Mesenchymal stem cell (in vitro differentiated cells and primary cell): ENCODE results near the gene SHF.
A peak's percentile ranks its signal among the peaks of the same experiment; 100 is the strongest.

ENCODE experiments used
- DNase-seq: peaks from one replicate; pipeline ENCODE4 v3.0.0-alpha.2; 2013
- H2AFZ ChIP-seq: one replicate; pipeline ENCODE4 v1.6.1; 2013; ENCODE audit warnings: low read depth, mild to moderate bottlenecking, control low read depth, inconsistent platforms, low read length, moderate library complexity
- H2AK5ac ChIP-seq: 2 replicates; pipeline ENCODE4 v1.6.1; 2013; ENCODE audit warnings: low read length, moderate library complexity, mild to moderate bottlenecking, inconsistent platforms; ENCODE audit not compliant: severe bottlenecking
- H2BK120ac ChIP-seq: one replicate; pipeline ENCODE4 v1.6.1; 2013; ENCODE audit warnings: low read depth, mild to moderate bottlenecking, inconsistent platforms, low read length, moderate library complexity
- H2BK12ac ChIP-seq, 2 experiments: one replicate each; pipeline ENCODE4 v1.6.1; 2013; ENCODE audit warnings: inconsistent platforms in 2 of 2, low read length in 2 of 2, mild to moderate bottlenecking in 2 of 2, moderate library complexity in 2 of 2, control low read depth in 1 of 2
- H2BK15ac ChIP-seq: one replicate; pipeline ENCODE4 v1.6.1; 2013; ENCODE audit warnings: mild to moderate bottlenecking, low read depth, inconsistent platforms; ENCODE audit not compliant: poor library complexity, severe bottlenecking
- H2BK5ac ChIP-seq: 2 replicates; pipeline ENCODE4 v1.6.1; 2013; ENCODE audit warnings: low read depth, mild to moderate bottlenecking, low read length, control low read depth, inconsistent platforms; ENCODE audit not compliant: poor library complexity, severe bottlenecking
- H3K14ac ChIP-seq, 2 experiments: one replicate each; pipeline ENCODE4 v1.6.1; 2013; ENCODE audit warnings: inconsistent platforms in 2 of 2, low read length in 2 of 2, control low read depth in 1 of 2, mild to moderate bottlenecking in 1 of 2, moderate library complexity in 1 of 2
- H3K18ac ChIP-seq, 2 experiments: one replicate each; pipeline ENCODE4 v1.6.1; 2013; ENCODE audit warnings: inconsistent platforms in 2 of 2, low read length in 2 of 2, control low read depth in 1 of 2, low read depth in 1 of 2, mild to moderate bottlenecking in 1 of 2
- H3K23ac ChIP-seq, 2 experiments: one replicate each; pipeline ENCODE4 v1.6.1; 2013; ENCODE audit warnings: inconsistent platforms in 2 of 2, low read length in 2 of 2, mild to moderate bottlenecking in 2 of 2, moderate library complexity in 2 of 2, control low read depth in 1 of 2
- H3K27ac ChIP-seq: 2 replicates; pipeline ENCODE4 v1.5.1; 2013; ENCODE audit warnings: mild to moderate bottlenecking, moderate library complexity, low read length, control low read depth, inconsistent platforms; ENCODE audit not compliant: poor library complexity, severe bottlenecking
- H3K27me3 ChIP-seq, 2 experiments: 2 replicates each; pipeline versions ENCODE4 v1.6.1 to v1.7.0; 2013; ENCODE audit warnings: low read length in 2 of 2, mild to moderate bottlenecking in 2 of 2, moderate library complexity in 2 of 2, control low read depth in 1 of 2, inconsistent platforms in 1 of 2; ENCODE audit not compliant: control insufficient read depth in 1 of 2, insufficient read depth in 1 of 2
- H3K36me3 ChIP-seq, 2 experiments: 2 replicates each; pipeline versions ENCODE4 v1.6.1 to v1.7.0; 2013; ENCODE audit warnings: low read length in 2 of 2, control low read depth in 1 of 2, inconsistent platforms in 1 of 2, low read depth in 1 of 2, mild to moderate bottlenecking in 1 of 2; ENCODE audit not compliant: insufficient read depth in 2 of 2, control insufficient read depth in 1 of 2
- H3K4ac ChIP-seq, 2 experiments: one replicate each; pipeline ENCODE4 v1.6.1; 2013; ENCODE audit warnings: inconsistent platforms in 2 of 2, low read length in 2 of 2, mild to moderate bottlenecking in 2 of 2, moderate library complexity in 2 of 2, control low read depth in 1 of 2, low read depth in 1 of 2
- H3K4me1 ChIP-seq: 2 replicates; pipeline ENCODE4 v1.6.1; 2013; ENCODE audit warnings: low read depth, low read length, control low read depth; ENCODE audit not compliant: control insufficient read depth, insufficient read depth
- H3K4me2 ChIP-seq: 2 replicates; pipeline ENCODE4 v1.6.1; 2013; ENCODE audit warnings: low read length, mild to moderate bottlenecking, inconsistent platforms; ENCODE audit not compliant: poor library complexity, severe bottlenecking
- H3K4me3 ChIP-seq, 2 experiments: 2 replicates each; pipeline versions ENCODE4 v1.5.1 to v1.7.0; 2013; ENCODE audit warnings: low read length in 2 of 2, mild to moderate bottlenecking in 2 of 2, control low read depth in 1 of 2, low read depth in 1 of 2; ENCODE audit not compliant: insufficient read depth in 1 of 2
- H3K79me1 ChIP-seq: replicated peaks from 2 replicates; pipeline ENCODE4 v1.6.1; 2013; ENCODE audit warnings: mild to moderate bottlenecking, control low read depth, low read length, inconsistent platforms; ENCODE audit not compliant: poor library complexity, severe bottlenecking
- H3K9ac ChIP-seq: 2 replicates; pipeline ENCODE4 v1.7.0; 2013; ENCODE audit warnings: mild to moderate bottlenecking, low read length, moderate library complexity
- H3K9me3 ChIP-seq: 2 replicates; pipeline ENCODE4 v1.7.0; 2013; ENCODE audit warnings: mild to moderate bottlenecking, low read length; ENCODE audit not compliant: control insufficient read depth
- H4K8ac ChIP-seq: one replicate; pipeline ENCODE4 v1.6.1; 2013; ENCODE audit warnings: inconsistent platforms, mild to moderate bottlenecking, low read length, moderate library complexity
- H4K91ac ChIP-seq: one replicate; pipeline ENCODE4 v1.6.1; 2013; ENCODE audit warnings: mild to moderate bottlenecking, low read length, inconsistent platforms
- WGBS: methylation state at CpG from one replicate; pipeline ENCODE4 v1.1.7; 2013; ENCODE audit warnings: mixed read lengths; 5-methylcytosine and 5-hydroxymethylcytosine counted together

The SHF gene

DNA sequence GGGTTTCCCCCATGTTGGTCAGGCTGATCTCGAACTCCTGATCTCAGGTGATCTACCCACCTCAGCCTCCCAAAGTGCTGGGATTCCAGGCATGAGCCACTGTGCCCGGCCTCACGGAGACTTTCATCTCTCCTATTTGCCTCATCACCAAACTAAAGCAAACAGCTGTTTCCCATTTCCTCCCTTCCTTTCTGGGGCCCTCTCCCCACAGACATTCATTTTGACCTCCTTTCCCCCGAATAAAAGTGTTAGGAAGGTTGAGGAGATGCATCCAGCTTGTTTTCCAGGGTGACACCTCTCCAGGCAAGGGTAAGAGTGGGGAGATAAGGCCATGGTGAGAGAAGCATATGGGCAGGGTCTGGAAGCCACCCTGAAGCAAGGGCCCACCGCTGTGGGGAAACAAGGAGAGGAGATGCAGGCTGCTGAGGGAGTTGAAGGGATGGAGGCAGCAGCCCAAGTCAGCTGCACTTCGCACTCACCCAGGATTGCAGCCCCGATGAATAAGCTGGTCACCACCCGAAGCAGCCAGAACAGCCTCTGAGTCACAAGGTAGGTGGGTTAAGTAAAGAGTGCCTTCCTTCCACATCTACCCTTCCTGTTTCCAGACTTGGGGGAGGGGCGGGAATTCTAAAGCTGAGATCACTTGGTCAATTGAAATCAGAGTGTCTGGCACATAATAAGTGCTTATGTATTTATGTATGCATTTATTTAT, 65.9 kb downstream of the SHF start:
- Histone ChIP-seq H3K79me1 (no peaks in the 10 kb centered on the region), H4K8ac (no peak overlapping the region), H3K18ac (no peak overlapping the region), H3K23ac (no peak overlapping the region), H2AK5ac (no peak overlapping the region), H3K9ac (peak overlapping the region; percentile 72), H2BK120ac (no peak overlapping the region), H3K14ac (no peak overlapping the region), H3K36me3 (no peaks in the 10 kb centered on the region), H3K9me3 (no peaks in the 10 kb centered on the region), H3K27me3 (peaks cover 36 to 58% of the 10 kb centered on the region in 2 experiments), H2AFZ (no peak overlapping the region), H2BK12ac (no peak overlapping the region), H2BK5ac (no peak overlapping the region), H4K91ac (no peak overlapping the region), H3K4ac (no peak overlapping the region), H3K27ac (no peak overlapping the region), H3K4me2 (no peak overlapping the region), H2BK15ac (no peak overlapping the region), H3K4me3 (peak overlapping the region in 1 of 2 experiments; percentile 52), H3K4me1 (peaks cover 10% of the 10 kb centered on the region)
- DNase-seq: peak; percentile 51
- 65% methylated on average over 6 of the region's 9 CpGs for WGBS

DNA sequence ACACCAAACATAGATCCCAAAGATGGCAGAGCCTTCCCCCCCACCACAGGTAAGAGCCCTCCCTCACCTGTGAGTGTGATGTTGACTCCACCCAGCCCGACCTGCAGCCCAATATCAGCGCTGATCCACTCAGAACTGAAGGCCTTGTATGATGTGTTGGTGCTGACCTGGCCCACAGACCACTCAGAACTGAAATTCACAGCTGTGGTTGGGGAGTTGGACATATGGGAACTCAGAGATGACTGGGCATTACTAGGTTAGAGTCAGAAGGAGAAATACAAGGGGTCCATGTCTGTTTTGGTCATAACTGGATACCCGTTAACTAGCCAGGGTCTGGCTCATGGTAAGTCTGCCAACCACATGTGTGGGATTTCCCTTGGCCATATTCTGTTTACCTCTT, 66.7 kb downstream of the SHF start:
- H4K8ac ChIP-seq: no peak overlapping the region
- peaks cover 40 to 63% of the 10 kb centered on the region in 2 experiments for H3K27me3 ChIP-seq
- H3K36me3 ChIP-seq: no peaks in the 10 kb centered on the region
- H2BK120ac ChIP-seq: no peak overlapping the region
- H3K79me1 ChIP-seq: no peaks in the 10 kb centered on the region
- DNase-seq: no peak
- H2BK5ac ChIP-seq: no peak overlapping the region
- H3K14ac ChIP-seq: no peak overlapping the region
- no peak overlapping the region for H3K27ac ChIP-seq
- H3K23ac ChIP-seq: peak overlapping the region in 1 of 2 experiments; percentile 26
- H3K4me1 ChIP-seq: peaks cover 16% of the 10 kb centered on the region
- H2AFZ ChIP-seq: no peak overlapping the region
- H3K9ac ChIP-seq: no peak overlapping the region
- H3K4me2 ChIP-seq: no peak overlapping the region
- H2BK15ac ChIP-seq: no peak overlapping the region
- H4K91ac ChIP-seq: no peak overlapping the region
- WGBS: 89% methylated on average over 3 of the region's 3 CpGs
- H3K4me3 ChIP-seq: no peak overlapping the region
- H3K18ac ChIP-seq: no peak overlapping the region
- H2BK12ac ChIP-seq: no peak overlapping the region
- H3K9me3 ChIP-seq: no peaks in the 10 kb centered on the region
- no peak overlapping the region for H3K4ac ChIP-seq
- no peak overlapping the region for H2AK5ac ChIP-seq

DNA sequence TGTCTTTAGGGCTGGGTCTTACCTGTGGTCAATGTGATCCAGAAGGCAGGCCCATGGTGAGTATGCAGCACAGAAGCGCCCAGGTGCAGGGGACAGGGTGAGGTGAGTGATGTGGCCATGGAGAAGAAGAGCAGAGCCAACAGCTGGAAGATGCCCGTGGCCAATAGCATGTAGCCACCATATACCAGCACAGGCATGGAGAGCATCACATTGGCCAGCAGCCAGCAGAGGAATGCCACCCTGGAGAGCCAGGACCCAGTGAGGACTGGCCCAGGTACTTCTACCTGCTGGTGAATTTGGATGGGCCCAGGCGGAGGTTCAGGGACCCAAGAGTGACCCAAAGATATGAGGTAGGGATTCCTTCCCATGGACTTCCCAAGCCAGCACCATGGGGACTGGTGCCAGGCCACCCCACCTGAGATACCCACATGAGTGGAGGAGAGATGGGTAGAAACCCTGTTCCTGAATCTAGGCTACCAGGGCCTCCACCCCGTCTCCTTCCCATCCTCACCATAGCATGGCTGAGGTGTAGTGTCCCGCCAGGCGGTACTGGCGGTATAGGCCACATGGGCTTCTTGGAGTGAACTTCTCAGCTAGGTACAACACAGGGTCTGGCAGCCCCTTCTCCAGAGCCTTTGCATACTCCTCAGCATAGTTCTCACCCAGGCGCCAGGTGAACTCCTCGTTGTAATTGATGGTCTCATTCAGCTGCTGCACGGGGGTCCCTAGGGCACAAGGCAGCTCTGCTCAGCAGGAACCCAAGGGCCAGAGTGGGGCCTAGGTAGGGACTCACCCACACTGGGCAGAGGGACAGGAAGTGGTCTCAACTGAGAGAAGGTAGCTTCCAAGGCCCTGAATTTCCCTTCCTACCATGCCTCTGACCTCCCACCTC, 67.4 kb downstream of the SHF start:
- Histone ChIP-seq H3K27ac (no peak overlapping the region), H3K9ac (no peak overlapping the region), H3K4me2 (no peak overlapping the region), H3K23ac (no peak overlapping the region), H2BK120ac (no peak overlapping the region), H4K91ac (no peak overlapping the region), H2BK5ac (no peak overlapping the region), H3K9me3 (no peaks in the 10 kb centered on the region), H3K79me1 (no peaks in the 10 kb centered on the region), H3K36me3 (no peaks in the 10 kb centered on the region), H2BK15ac (no peak overlapping the region), H3K4me3 (no peak overlapping the region), H4K8ac (no peak overlapping the region), H3K4me1 (peaks cover 16% of the 10 kb centered on the region), H3K18ac (no peak overlapping the region), H2BK12ac (no peak overlapping the region), H2AK5ac (no peak overlapping the region), H3K14ac (no peak overlapping the region), H2AFZ (no peak overlapping the region), H3K4ac (no peak overlapping the region), H3K27me3 (peaks cover 40 to 63% of the 10 kb centered on the region in 2 experiments)
- WGBS: 94% methylated on average over 8 of the region's 10 CpGs
- DNase-seq: no peak

DNA sequence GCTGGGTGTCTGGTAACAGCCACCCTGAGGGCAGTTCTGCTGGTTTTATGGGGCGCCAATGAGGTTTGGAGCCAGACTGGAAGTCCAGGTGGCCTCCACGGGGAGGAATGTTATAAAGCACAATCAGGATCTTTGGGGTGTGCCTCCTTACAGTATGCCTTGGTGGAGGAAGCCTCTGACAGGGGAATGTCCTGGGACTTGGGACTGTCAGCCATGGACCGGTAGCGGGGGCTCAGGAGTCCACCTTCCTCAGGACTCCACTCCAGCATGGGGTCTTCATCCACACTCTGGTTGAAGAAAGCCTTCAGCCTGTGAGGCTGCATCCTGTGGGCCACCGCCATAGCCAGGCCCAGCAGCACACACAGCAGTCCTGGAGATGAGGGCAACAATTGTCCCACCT, 68.8 kb downstream of the SHF start:
- H3K36me3 ChIP-seq: no peaks in the 10 kb centered on the region
- H3K9me3 ChIP-seq: no peaks in the 10 kb centered on the region
- no peak overlapping the region for H4K8ac ChIP-seq
- H3K14ac ChIP-seq: no peak overlapping the region
- peaks cover 21% of the 10 kb centered on the region for H3K4me1 ChIP-seq
- H3K4ac ChIP-seq: no peak overlapping the region
- no peak for DNase-seq
- no peak overlapping the region for H3K4me2 ChIP-seq
- no peak overlapping the region for H3K9ac ChIP-seq
- H3K27ac ChIP-seq: no peak overlapping the region
- WGBS: 82% methylated on average over 5 of the region's 5 CpGs
- H2BK120ac ChIP-seq: no peak overlapping the region
- H2AK5ac ChIP-seq: no peak overlapping the region
- no peak overlapping the region for H3K18ac ChIP-seq
- no peak overlapping the region for H2BK12ac ChIP-seq
- no peak overlapping the region for H4K91ac ChIP-seq
- no peak overlapping the region for H2AFZ ChIP-seq
- no peak overlapping the region for H2BK15ac ChIP-seq
- no peak overlapping the region for H2BK5ac ChIP-seq
- H3K27me3 ChIP-seq: peaks cover 48 to 67% of the 10 kb centered on the region in 2 experiments
- no peaks in the 10 kb centered on the region for H3K79me1 ChIP-seq
- H3K4me3 ChIP-seq: no peak overlapping the region
- H3K23ac ChIP-seq: no peak overlapping the region
